ENCODE results near the gene TMEM248.

- no peak for TF ChIP-seq ZNF232 (CRISPR knock-in tag; IDR thresholded peaks at IDR 0.05)
- no peak for TF ChIP-seq CDX4 (CRISPR knock-in tag; IDR thresholded peaks at IDR 0.05; ENCODE audit: borderline replicate concordance)
- TF ChIP-seq ATF2 (CRISPR knock-in tag; IDR thresholded peaks at IDR 0.05; ENCODE audit: borderline replicate concordance, low read depth), result no peak
- no peak for TF ChIP-seq NR3C1 (CRISPR knock-in tag; conservative IDR thresholded peaks at IDR 0.05; ENCODE audit: low read depth)
- no peak for TF ChIP-seq CBFB (CRISPR knock-in tag; IDR thresholded peaks at IDR 0.05; ENCODE audit: low read depth)
- no peak for TF ChIP-seq CTCF (IDR thresholded peaks at IDR 0.05)
- TF ChIP-seq ZNF121 (CRISPR knock-in tag; IDR thresholded peaks at IDR 0.05), result no peak
- TF ChIP-seq USF2 (CRISPR knock-in tag; IDR thresholded peaks at IDR 0.05), result no peak
- TF ChIP-seq SMAD4 (CRISPR knock-in tag; IDR thresholded peaks at IDR 0.05), result no peak
- TF ChIP-seq IRF1 (CRISPR knock-in tag; IDR thresholded peaks at IDR 0.05), result no peak
- TF ChIP-seq SMAD3 (CRISPR knock-in tag; IDR thresholded peaks at IDR 0.05; ENCODE audit: borderline replicate concordance), result no peak
- TF ChIP-seq FOXP1 (CRISPR knock-in tag; IDR thresholded peaks at IDR 0.05; ENCODE audit: borderline replicate concordance), result no peak
- no peak for TF ChIP-seq USF1 (CRISPR knock-in tag; IDR thresholded peaks at IDR 0.05)
Observed at GRCh38 chr7:66919304-66919703, 1.7 kb upstream of the TMEM248 start.
